WTC11 (cell line): ENCODE results near the gene SLC1A7. TPM values are rescaled to one million over a fixed set of nuclear protein-coding genes. Genes with fewer than 3 reads are reported as not detected.
A peak's percentile ranks its signal among the peaks of the same experiment; 100 is the strongest.

ENCODE experiments used
- ATAC-seq: fragments of 200-7000 bp; cut with Tn5 transposase; 2 replicates; pipeline ENCODE4 v1.10.0; 2021; ENCODE audit warnings: mild to moderate bottlenecking, moderate library complexity
- CTCF ChIA-PET: fragments of 300-600 bp; sonication (Branson Sonifier 250); formaldehyde crosslinking; loops from one replicate; lab custom pipeline; 2021; ENCODE audit warnings: antibody characterized with exemption; lab: Charles Lee
- POLR2A ChIA-PET: fragments of 350-600 bp; sonication (Branson Sonifier 250); formaldehyde crosslinking; loops from one replicate; lab custom pipeline; 2021; ENCODE audit warnings: antibody characterized with exemption; lab: Charles Lee
- DNase-seq: peaks from one replicate; pipeline ENCODE4 v3.0.0; 2021; ENCODE audit warnings: low spot score
- H3K27ac Mint-ChIP-seq: 2 replicates; pipeline ENCODE4 v1.8.0; 2021; ENCODE audit warnings: mixed read lengths
- H3K27me3 Mint-ChIP-seq: 2 replicates; pipeline ENCODE4 v1.8.0; 2021; ENCODE audit warnings: low read depth, mild to moderate bottlenecking, moderate library complexity, mixed read lengths
- H3K36me3 Mint-ChIP-seq: 2 replicates; pipeline ENCODE4 v1.8.0; 2021; ENCODE audit warnings: mixed read lengths
- H3K4me1 Mint-ChIP-seq: 2 replicates; pipeline ENCODE4 v1.8.0; 2022; ENCODE audit warnings: mixed read lengths
- H3K4me3 Mint-ChIP-seq: 2 replicates; pipeline ENCODE4 v1.8.0; 2021; ENCODE audit warnings: mild to moderate bottlenecking, moderate library complexity, mixed read lengths
- H3K9me3 Mint-ChIP-seq: 2 replicates; pipeline ENCODE4 v1.8.0; 2021; ENCODE audit warnings: mixed read lengths
- CBFB ChIP-seq: sonication (generic); formaldehyde crosslinking; IDR thresholded peaks from 2 replicates; pipeline ENCODE4 v1.8.1; 2022; ENCODE audit warnings: mild to moderate bottlenecking, low read depth, missing genetic modification reagents
- CTCF ChIP-seq: fragments of 200-600 bp; IDR thresholded peaks from 2 replicates; pipeline ENCODE4 v1.8.0; 2022; ENCODE audit warnings: antibody characterized with exemption
- FOXK1 ChIP-seq: sonication (generic); formaldehyde crosslinking; IDR thresholded peaks from 2 replicates; pipeline ENCODE4 v1.8.0; 2022; ENCODE audit warnings: mild to moderate bottlenecking, moderate library complexity, missing genetic modification reagents
- MLX ChIP-seq: sonication (generic); formaldehyde crosslinking; IDR thresholded peaks from 2 replicates; pipeline ENCODE4 v1.8.1; 2023; ENCODE audit warnings: mild to moderate bottlenecking, missing genetic modification reagents, moderate library complexity
- SMAD4 ChIP-seq: sonication (generic); formaldehyde crosslinking; IDR thresholded peaks from 2 replicates; pipeline ENCODE4 v1.8.0; 2022; ENCODE audit warnings: mild to moderate bottlenecking, missing genetic modification reagents
- TEAD4 ChIP-seq: sonication (generic); formaldehyde crosslinking; IDR thresholded peaks from 2 replicates; pipeline ENCODE4 v1.8.0; 2022; ENCODE audit warnings: mild to moderate bottlenecking, missing genetic modification reagents
- ZNF138 ChIP-seq: sonication (generic); formaldehyde crosslinking; conservative IDR thresholded peaks from 2 replicates; pipeline ENCODE4 v1.8.1; 2022; ENCODE audit warnings: mild to moderate bottlenecking, moderate library complexity, missing genetic modification reagents
- ZNF232 ChIP-seq: sonication (generic); formaldehyde crosslinking; IDR thresholded peaks from 2 replicates; pipeline ENCODE4 v1.8.0; 2022; ENCODE audit warnings: mild to moderate bottlenecking, missing genetic modification reagents
- ZNF317 ChIP-seq: sonication (generic); formaldehyde crosslinking; IDR thresholded peaks from 2 replicates; pipeline ENCODE4 v1.8.1; 2023; ENCODE audit warnings: low read depth, mild to moderate bottlenecking, moderate library complexity, missing genetic modification reagents, borderline replicate concordance
- ZNF396 ChIP-seq: fragments of 250-450 bp; sonication (Bioruptor Pico); IDR thresholded peaks from 2 replicates; pipeline ENCODE4 v1.8.0; 2021; ENCODE audit warnings: mild to moderate bottlenecking, moderate library complexity, borderline replicate concordance
- ZSCAN18 ChIP-seq: fragments of 250-450 bp; sonication (Bioruptor Pico); IDR thresholded peaks from 2 replicates; pipeline ENCODE4 v2.1.2; 2022; ENCODE audit warnings: mild to moderate bottlenecking, moderate library complexity
- total RNA-seq: library from RNA; stranded (reverse); gene quantifications from 3 replicates; pipeline ENCODE4 v1.2.3, GENCODE V29; 2021
- TF ChIP-seq, protein P1 (sequence below): fragments of 250-450 bp; sonication (Bioruptor Pico); IDR thresholded peaks from 2 replicates; pipeline ENCODE4 v1.9.0; 2021; ENCODE audit warnings: moderate library complexity, mild to moderate bottlenecking, inconsistent platforms, borderline replicate concordance
- TF ChIP-seq, protein P2 (sequence below): sonication (generic); formaldehyde crosslinking; IDR thresholded peaks from 2 replicates; pipeline ENCODE4 v1.8.0; 2023; ENCODE audit warnings: mild to moderate bottlenecking, missing genetic modification reagents

SLC1A7 gene
- total RNA-seq, 1 experiment from 2014 or later = not detected

DNA sequence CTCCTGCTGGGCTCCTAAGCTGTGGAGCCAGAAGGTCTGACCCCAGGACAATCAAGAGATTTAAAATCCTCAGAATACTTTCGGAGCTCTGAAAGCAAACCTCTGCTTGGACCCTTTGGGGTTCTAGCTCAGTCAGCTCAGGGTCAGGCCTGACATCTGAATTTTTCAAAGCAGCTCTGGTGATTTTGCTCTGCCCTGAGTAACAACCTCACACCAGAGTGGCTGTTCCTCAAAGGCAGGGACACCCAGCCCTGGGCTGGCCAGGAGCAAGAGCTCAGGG, 11.9 kb downstream of the SLC1A7 start (continued):
- TF ChIP-seq CBFB (no peak), SMAD4 (CRISPR knock-in tag) (no peak), ZSCAN18 (CRISPR knock-in tag) (no peak)

DNA sequence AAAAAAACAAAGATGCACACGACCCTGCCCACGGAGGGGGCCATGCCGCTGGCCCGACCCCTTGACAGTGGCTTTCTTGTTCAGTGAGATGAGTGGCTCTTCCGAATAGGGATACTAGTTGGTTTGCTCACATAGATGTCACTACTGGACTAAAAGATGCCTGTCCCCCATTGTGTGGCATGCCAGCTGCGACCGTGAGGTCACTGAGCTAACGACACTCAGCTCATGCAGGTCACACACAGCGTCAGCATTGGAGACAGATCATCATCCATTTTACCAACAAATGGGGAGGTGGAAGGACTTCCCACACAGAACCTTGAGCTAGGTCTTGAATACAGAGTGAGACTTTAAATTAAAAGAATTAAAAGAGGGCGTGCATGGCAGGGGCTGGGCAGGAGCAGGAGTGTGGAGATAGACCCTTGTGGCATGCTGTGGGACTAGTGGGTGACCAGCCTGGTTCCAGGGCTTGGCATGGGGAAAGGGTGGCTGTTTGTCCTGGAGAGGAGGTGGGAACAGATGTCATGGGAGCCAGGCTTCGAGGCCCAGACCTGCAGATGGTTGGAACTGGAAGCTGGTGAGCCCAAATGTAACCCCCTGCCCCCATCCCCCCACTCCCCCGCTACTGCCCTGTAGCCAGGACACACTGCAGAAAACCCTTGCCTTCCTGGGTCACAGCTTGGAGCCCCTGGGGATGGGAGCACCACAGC, 12.4 kb downstream of the SLC1A7 start:
- ChIA-PET CTCF (no interaction called here), POLR2A (no interaction called here)
- H3K27ac Mint-ChIP-seq = peak overlapping the region; percentile 34; the same call in 1 of the 2 replicates
- TF ChIP-seq CTCF = no peak
- TF ChIP-seq ZNF396 (CRISPR knock-in tag) = no peak
- H3K36me3 Mint-ChIP-seq = no peaks in the 10 kb centered on the region
- peaks cover 2% of the 10 kb centered on the region; the same call in 1 of the 2 replicates for H3K27me3 Mint-ChIP-seq
- peaks cover 4% of the 10 kb centered on the region; the same call in 1 of the 2 replicates for H3K9me3 Mint-ChIP-seq
- no peak overlapping the region for H3K4me3 Mint-ChIP-seq
- H3K4me1 Mint-ChIP-seq = no peaks in the 10 kb centered on the region
- no peak for ATAC-seq
- no peak for DNase-seq

GRCh38 chr1:53128401-53128800, 14.0 kb downstream of the SLC1A7 start:
- ATAC-seq (no peak), DNase-seq (peak; percentile 2)
- POLR2A ChIA-PET = no interaction called here
- no peaks in the 10 kb centered on the region for H3K36me3 Mint-ChIP-seq
- no peak overlapping the region for H3K4me3 Mint-ChIP-seq
- H3K27ac Mint-ChIP-seq = no peak overlapping the region
- H3K4me1 Mint-ChIP-seq = no peaks in the 10 kb centered on the region
- peaks cover 4% of the 10 kb centered on the region; the same call in 1 of the 2 replicates for H3K9me3 Mint-ChIP-seq
- TF ChIP-seq ZNF232 (CRISPR knock-in tag) (no peak), ZNF317 (CRISPR knock-in tag) (no peak), TEAD4 (CRISPR knock-in tag) (no peak), MLX (CRISPR knock-in tag) (no peak), FOXK1 (no peak), ZNF138 (CRISPR knock-in tag) (no peak)
- TF ChIP-seq, protein P1, sequence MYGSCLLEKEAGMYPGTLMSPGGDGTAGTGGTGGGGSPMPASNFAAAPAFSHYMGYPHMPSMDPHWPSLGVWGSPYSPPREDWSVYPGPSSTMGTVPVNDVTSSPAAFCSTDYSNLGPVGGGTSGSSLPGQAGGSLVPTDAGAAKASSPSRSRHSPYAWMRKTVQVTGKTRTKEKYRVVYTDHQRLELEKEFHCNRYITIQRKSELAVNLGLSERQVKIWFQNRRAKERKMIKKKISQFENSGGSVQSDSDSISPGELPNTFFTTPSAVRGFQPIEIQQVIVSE = no peak
- TF ChIP-seq, protein P2, sequence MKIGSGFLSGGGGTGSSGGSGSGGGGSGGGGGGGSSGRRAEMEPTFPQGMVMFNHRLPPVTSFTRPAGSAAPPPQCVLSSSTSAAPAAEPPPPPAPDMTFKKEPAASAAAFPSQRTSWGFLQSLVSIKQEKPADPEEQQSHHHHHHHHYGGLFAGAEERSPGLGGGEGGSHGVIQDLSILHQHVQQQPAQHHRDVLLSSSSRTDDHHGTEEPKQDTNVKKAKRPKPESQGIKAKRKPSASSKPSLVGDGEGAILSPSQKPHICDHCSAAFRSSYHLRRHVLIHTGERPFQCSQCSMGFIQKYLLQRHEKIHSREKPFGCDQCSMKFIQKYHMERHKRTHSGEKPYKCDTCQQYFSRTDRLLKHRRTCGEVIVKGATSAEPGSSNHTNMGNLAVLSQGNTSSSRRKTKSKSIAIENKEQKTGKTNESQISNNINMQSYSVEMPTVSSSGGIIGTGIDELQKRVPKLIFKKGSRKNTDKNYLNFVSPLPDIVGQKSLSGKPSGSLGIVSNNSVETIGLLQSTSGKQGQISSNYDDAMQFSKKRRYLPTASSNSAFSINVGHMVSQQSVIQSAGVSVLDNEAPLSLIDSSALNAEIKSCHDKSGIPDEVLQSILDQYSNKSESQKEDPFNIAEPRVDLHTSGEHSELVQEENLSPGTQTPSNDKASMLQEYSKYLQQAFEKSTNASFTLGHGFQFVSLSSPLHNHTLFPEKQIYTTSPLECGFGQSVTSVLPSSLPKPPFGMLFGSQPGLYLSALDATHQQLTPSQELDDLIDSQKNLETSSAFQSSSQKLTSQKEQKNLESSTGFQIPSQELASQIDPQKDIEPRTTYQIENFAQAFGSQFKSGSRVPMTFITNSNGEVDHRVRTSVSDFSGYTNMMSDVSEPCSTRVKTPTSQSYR (CRISPR knock-in tag) = no peak
- H3K27me3 Mint-ChIP-seq = peaks cover 2% of the 10 kb centered on the region; the same call in 1 of the 2 replicates
- CTCF ChIA-PET = interaction anchor here (1.1 kb wide), 1 partner anchor 54 kb away, joined by 3 read pairs; no protein-coding TSS in a partner anchor
